Hepatocyte (in vitro differentiated cells): ENCODE data around the gene GLI2. TPM values are rescaled to one million over a fixed set of nuclear protein-coding genes. Genes with fewer than 3 reads are reported as not detected.

Source experiments
- DNase-seq: peaks from one replicate; pipeline ENCODE4 v3.0.0-alpha.2; 2016; ENCODE audit warnings: low spot score
- H2AFZ ChIP-seq: fragments of 200-600 bp; sonication (generic); 2 replicates; pipeline ENCODE4 v1.6.0; 2016; ENCODE audit warnings: antibody characterized with exemption, mild to moderate bottlenecking
- H3K27ac ChIP-seq: fragments of 200-600 bp; sonication (generic); 2 replicates; pipeline ENCODE4 v1.5.1; 2016; ENCODE audit warnings: mild to moderate bottlenecking
- H3K27me3 ChIP-seq: fragments of 200-600 bp; sonication (generic); 2 replicates; pipeline ENCODE4 v1.6.1; 2016
- H3K36me3 ChIP-seq: fragments of 200-600 bp; sonication (generic); replicated peaks from 2 replicates; pipeline ENCODE4 v1.5.1; 2016; ENCODE audit warnings: low read depth; ENCODE audit not compliant: insufficient read depth
- H3K4me1 ChIP-seq: fragments of 200-600 bp; sonication (generic); 2 replicates; pipeline ENCODE4 v1.5.1; 2016; ENCODE audit warnings: mild to moderate bottlenecking, moderate library complexity; ENCODE audit not compliant: insufficient read depth
- H3K4me2 ChIP-seq: fragments of 200-600 bp; sonication (generic); 2 replicates; pipeline ENCODE4 v1.6.0; 2016
- H3K4me3 ChIP-seq: fragments of 200-600 bp; sonication (generic); 2 replicates; pipeline ENCODE4 v1.5.1; 2016; ENCODE audit warnings: mild to moderate bottlenecking
- H3K79me2 ChIP-seq: fragments of 200-600 bp; sonication (generic); 2 replicates; pipeline ENCODE4 v1.6.0; 2017; ENCODE audit warnings: mild to moderate bottlenecking
- H3K9me2 ChIP-seq: fragments of 200-600 bp; sonication (generic); replicated peaks from 2 replicates; pipeline ENCODE4 v1.6.0; 2017; ENCODE audit warnings: mild to moderate bottlenecking; ENCODE audit not compliant: insufficient read depth
- H3K9me3 ChIP-seq: fragments of 200-600 bp; sonication (generic); 2 replicates; pipeline ENCODE4 v1.5.1; 2016; ENCODE audit warnings: low read depth, mild to moderate bottlenecking
- H4K20me1 ChIP-seq: fragments of 200-600 bp; sonication (generic); 2 replicates; pipeline ENCODE4 v1.6.0; 2016; ENCODE audit warnings: mild to moderate bottlenecking; ENCODE audit not compliant: insufficient read depth, poor library complexity, severe bottlenecking
- EZH2 ChIP-seq: fragments of 200-600 bp; sonication (generic); IDR thresholded peaks from 2 replicates; pipeline ENCODE4 v1.6.1; 2016; ENCODE audit warnings: antibody characterized with exemption, mild to moderate bottlenecking, borderline replicate concordance
- EZH2phosphoT487 ChIP-seq: fragments of 200-600 bp; sonication (generic); IDR thresholded peaks from one replicate; pipeline ENCODE4 v1.6.1; 2018; ENCODE audit warnings: antibody characterized with exemption, mild to moderate bottlenecking, low read depth, moderate library complexity; ENCODE audit not compliant: unreplicated experiment, severe bottlenecking
- WGBS: methylation state at CpG from one replicate; pipeline ENCODE4 v1.1.6; 2016; ENCODE audit warnings: low lambda C conversion rate; ENCODE audit errors: missing lambda C conversion rate; 5-methylcytosine and 5-hydroxymethylcytosine counted together
- polyA plus RNA-seq: library from polyadenylated mRNA; unstranded; fragments of >200 nt; fragmentation: Nextera tagmentation; extraction: Ambion mirVana; gene quantifications from 2 replicates; pipeline ENCODE4 v1.2.1, GENCODE V29; 2016
- total RNA-seq: library from RNA; depleted of rRNA; stranded (reverse); fragments of >200 nt; gene quantifications from 2 replicates; pipeline ENCODE4 v1.2.3, GENCODE V29; 2014
- TF ChIP-seq, protein P1 (sequence below): fragments of 200-600 bp; sonication (generic); IDR thresholded peaks from 2 replicates; pipeline ENCODE4 v1.5.1; 2016; ENCODE audit warnings: antibody characterized with exemption, mild to moderate bottlenecking; ENCODE audit not compliant: poor library complexity

The GLI2 gene
- total and polyA plus RNA-seq, 2 experiments from 2014 or later = 5.3 to 5.8 TPM

DNA sequence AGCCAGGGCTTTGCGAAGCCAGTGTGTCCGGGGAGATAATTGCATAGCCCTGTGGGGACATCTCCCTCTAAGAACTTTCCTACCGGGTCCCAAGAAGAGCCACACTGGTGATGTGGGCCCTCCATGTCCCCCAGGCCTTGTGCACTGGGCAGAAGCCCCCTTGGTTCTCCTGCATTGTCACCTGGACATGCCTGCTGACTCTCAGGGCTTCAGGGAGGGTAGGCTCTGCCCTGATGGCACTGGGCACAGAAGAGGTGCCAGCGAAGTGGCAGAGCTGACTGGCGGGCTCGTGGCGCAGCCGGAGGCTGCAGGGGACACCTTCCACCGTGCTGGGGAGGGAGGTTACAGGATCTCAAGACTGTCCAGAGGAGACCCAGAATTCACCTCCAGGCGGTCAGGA is 28.3 kb downstream of the GLI2 start:
- Histone ChIP-seq H3K36me3 (no peaks in the 10 kb centered on the region), H3K27ac (no peak overlapping the region), H3K9me3 (no peaks in the 10 kb centered on the region), H3K27me3 (no peaks in the 10 kb centered on the region), H3K4me3 (no peak overlapping the region), H3K9me2 (no peaks in the 10 kb centered on the region), H3K79me2 (peaks cover 48% of the 10 kb centered on the region), H4K20me1 (no peaks in the 10 kb centered on the region), H3K4me1 (peaks cover 48% of the 10 kb centered on the region), H3K4me2 (no peak overlapping the region), H2AFZ (no peak overlapping the region)
- WGBS = 89% methylated on average over 10 of the region's 10 CpGs
- TF ChIP-seq, protein P1, sequence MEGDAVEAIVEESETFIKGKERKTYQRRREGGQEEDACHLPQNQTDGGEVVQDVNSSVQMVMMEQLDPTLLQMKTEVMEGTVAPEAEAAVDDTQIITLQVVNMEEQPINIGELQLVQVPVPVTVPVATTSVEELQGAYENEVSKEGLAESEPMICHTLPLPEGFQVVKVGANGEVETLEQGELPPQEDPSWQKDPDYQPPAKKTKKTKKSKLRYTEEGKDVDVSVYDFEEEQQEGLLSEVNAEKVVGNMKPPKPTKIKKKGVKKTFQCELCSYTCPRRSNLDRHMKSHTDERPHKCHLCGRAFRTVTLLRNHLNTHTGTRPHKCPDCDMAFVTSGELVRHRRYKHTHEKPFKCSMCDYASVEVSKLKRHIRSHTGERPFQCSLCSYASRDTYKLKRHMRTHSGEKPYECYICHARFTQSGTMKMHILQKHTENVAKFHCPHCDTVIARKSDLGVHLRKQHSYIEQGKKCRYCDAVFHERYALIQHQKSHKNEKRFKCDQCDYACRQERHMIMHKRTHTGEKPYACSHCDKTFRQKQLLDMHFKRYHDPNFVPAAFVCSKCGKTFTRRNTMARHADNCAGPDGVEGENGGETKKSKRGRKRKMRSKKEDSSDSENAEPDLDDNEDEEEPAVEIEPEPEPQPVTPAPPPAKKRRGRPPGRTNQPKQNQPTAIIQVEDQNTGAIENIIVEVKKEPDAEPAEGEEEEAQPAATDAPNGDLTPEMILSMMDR = no peak
- TF ChIP-seq EZH2phosphoT487 (no peak), EZH2 (no peak)
- no peak for DNase-seq

DNA sequence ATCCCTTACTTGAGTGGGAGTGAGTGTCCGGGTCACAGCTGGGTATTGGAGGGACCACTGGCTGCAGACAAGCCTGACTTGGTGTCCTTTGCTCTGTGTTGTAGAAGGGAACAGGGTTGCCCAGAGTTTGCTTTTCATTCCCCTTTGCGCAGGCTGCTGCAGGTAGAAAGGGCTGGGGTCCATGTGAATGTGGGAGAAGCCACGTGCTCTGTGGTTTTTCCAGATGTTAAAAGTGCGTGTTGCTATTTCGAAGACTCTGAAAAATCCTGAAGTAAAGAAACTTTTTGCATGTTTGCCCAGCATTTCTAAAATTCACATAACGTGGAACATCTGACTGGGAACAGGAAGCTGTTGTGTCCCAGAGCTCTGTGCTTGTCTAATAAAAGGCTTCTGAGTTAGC is 28.8 kb downstream of the GLI2 start:
- H4K20me1 ChIP-seq = no peaks in the 10 kb centered on the region
- H3K9me2 ChIP-seq = no peaks in the 10 kb centered on the region
- peaks cover 44% of the 10 kb centered on the region for H3K79me2 ChIP-seq
- no peaks in the 10 kb centered on the region for H3K9me3 ChIP-seq
- H3K4me2 ChIP-seq = peak overlapping the region; percentile 22
- H3K4me3 ChIP-seq = no peak overlapping the region
- H3K36me3 ChIP-seq = no peaks in the 10 kb centered on the region
- 66% methylated on average over 6 of the region's 6 CpGs for WGBS
- H3K27me3 ChIP-seq = no peaks in the 10 kb centered on the region
- no peak for DNase-seq
- no peak overlapping the region for H2AFZ ChIP-seq
- H3K27ac ChIP-seq = peak overlapping the region; percentile 96
- H3K4me1 ChIP-seq = peaks cover 44% of the 10 kb centered on the region
- TF ChIP-seq EZH2 (no peak), EZH2phosphoT487 (no peak)
- TF ChIP-seq, protein P1 = no peak

DNA sequence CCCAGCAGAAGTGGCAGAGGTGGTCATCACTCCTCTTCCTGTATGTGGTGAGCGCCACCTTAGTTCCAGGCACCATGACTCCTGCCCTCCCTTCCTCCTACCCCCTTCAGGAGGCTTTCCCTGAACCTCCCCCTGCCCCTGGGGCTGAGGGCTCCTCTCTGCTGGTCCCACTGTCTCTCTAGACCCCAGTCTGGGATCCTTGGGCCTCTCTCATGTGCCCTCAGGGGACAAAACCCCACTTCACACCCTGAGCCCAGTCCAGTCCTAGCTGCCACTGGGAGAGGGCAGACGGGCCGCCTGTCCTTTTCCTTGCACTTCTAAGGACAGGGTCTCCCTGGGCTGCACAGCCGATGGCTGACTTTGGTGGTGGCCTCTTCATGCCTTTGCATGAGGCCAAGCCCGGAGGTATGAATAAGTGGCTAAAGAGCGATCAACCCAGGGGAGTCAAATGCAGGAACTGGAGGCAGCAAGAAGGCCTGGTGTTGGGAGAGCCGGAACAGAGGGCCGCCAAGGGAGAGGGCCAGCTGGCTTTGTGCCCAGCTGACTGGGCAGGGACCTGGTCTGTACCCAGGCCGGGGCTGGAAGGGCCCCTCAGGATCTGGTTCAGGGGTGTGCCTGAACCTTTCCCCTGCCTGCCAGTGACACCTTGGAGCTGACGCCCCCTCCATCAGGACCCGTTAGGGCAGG is 29.5 kb downstream of the GLI2 start:
- no peaks in the 10 kb centered on the region for H3K9me2 ChIP-seq
- peak overlapping the region; percentile 96 for H3K27ac ChIP-seq
- TF ChIP-seq EZH2phosphoT487 (no peak), EZH2 (no peak)
- TF ChIP-seq, protein P1 = no peak
- DNase-seq = no peak
- no peak overlapping the region for H3K4me3 ChIP-seq
- no peaks in the 10 kb centered on the region for H3K27me3 ChIP-seq
- H3K36me3 ChIP-seq = no peaks in the 10 kb centered on the region
- no peaks in the 10 kb centered on the region for H4K20me1 ChIP-seq
- no peak overlapping the region for H2AFZ ChIP-seq
- peaks cover 42% of the 10 kb centered on the region for H3K79me2 ChIP-seq
- 65% methylated on average over 11 of the region's 11 CpGs for WGBS
- peak overlapping the region; percentile 64 for H3K4me2 ChIP-seq
- H3K4me1 ChIP-seq = peaks cover 38% of the 10 kb centered on the region
- no peaks in the 10 kb centered on the region for H3K9me3 ChIP-seq
